Prostate gland (tissue), 2 donors: Measurements from ENCODE around the gene ADAM20. TPM values are rescaled to one million over a fixed set of nuclear protein-coding genes. Genes with fewer than 3 reads are reported as not detected.

Source experiments
- DNase-seq: peaks from one replicate; pipeline ENCODE4 v3.0.0-alpha.2; 2019; ENCODE audit warnings: low spot score
- H3K27ac ChIP-seq, 2 donors: fragments of 200-600 bp; sonication (generic); 2 replicates each; pipeline ENCODE4 v1.5.1; 2017 to 2019
- H3K27me3 ChIP-seq: fragments of 200-600 bp; sonication (generic); replicated peaks from 2 replicates; pipeline ENCODE4 v1.5.1; 2019; ENCODE audit not compliant: insufficient read depth
- H3K36me3 ChIP-seq, 2 donors: fragments of 200-600 bp; sonication (generic); 1 replicate in 1 of 2; 2 replicates in 1 of 2; pipeline versions ENCODE4 v1.5.1 to v1.8.1; 2017 to 2019
- H3K4me1 ChIP-seq: fragments of 200-600 bp; sonication (generic); replicated peaks from 2 replicates; pipeline ENCODE4 v1.5.1; 2019
- H3K4me3 ChIP-seq, 2 donors: fragments of 200-600 bp; sonication (generic); 2 replicates each; pipeline ENCODE4 v1.5.1; 2017 to 2019
- H3K9me3 ChIP-seq: fragments of 200-600 bp; sonication (generic); 2 replicates; pipeline ENCODE4 v1.5.1; 2017
- CTCF ChIP-seq, 4 experiments: fragments of 200-600 bp in 2 of 4; fragments of 450-650 bp in 2 of 4; sonication (generic) in 2 of 4; IDR thresholded peaks; 1 replicate in 3 of 4; 2 replicates in 1 of 4; pipeline ENCODE4 v1.5.1; 2016 to 2019; ENCODE audit warnings: antibody characterized with exemption in 4 of 4, mild to moderate bottlenecking in 2 of 4, moderate library complexity in 2 of 4
- POLR2A ChIP-seq: fragments of 450-650 bp; IDR thresholded peaks from one replicate; pipeline ENCODE4 v1.6.1; 2016; ENCODE audit warnings: antibody characterized with exemption, mild to moderate bottlenecking
- POLR2AphosphoS5 ChIP-seq: sonication (generic); formaldehyde crosslinking; IDR thresholded peaks from one replicate; pipeline ENCODE4 v1.6.1; 2017; ENCODE audit warnings: antibody characterized with exemption
- WGBS: methylation state at CpG from one replicate; pipeline ENCODE4 v1.1.5; 2018; 5-methylcytosine and 5-hydroxymethylcytosine counted together
- intact Hi-C: fragments of 100-400 bp; cut with DNase I; formaldehyde crosslinking; loops from one replicate; pipeline ENCODE4 v1.14.2; 2022
- small RNA-seq, 2 donors: library from RNA; depleted of rRNA; stranded (forward); fragments of <200 nt; gene quantifications; one replicate each; pipeline ENCODE3, GENCODE V24; 2016
- total RNA-seq, 2 donors: library from RNA; depleted of rRNA; stranded (reverse); fragments of >200 nt; gene quantifications; one replicate each; pipeline ENCODE4 v1.1.0, GENCODE V29; 2016

Gene ADAM20
- total RNA-seq, 2 donors from 2014 or later, result 0.96 to 1.6 TPM

GRCh38 chr14:70473825-70474224 is 61.0 kb downstream of the ADAM20 start:
- H3K27ac ChIP-seq, result no peak overlapping the region
- no peaks in the 10 kb centered on the region for H3K27me3 ChIP-seq
- no peaks in the 10 kb centered on the region for H3K36me3 ChIP-seq
- H3K9me3 ChIP-seq, result no peaks in the 10 kb centered on the region
- no peaks in the 10 kb centered on the region for H3K4me1 ChIP-seq
- DNase-seq, result no peak
- TF ChIP-seq POLR2A (no peak), CTCF (IDR thresholded peaks at IDR 0.05) (no peak), POLR2AphosphoS5 (no peak)
- intact Hi-C loops, result no loop called here
- WGBS, result 82% methylated on average over 2 of the region's 2 CpGs
- no peak overlapping the region for H3K4me3 ChIP-seq

Small RNAs within 50 kb of the gene (small RNA-seq; reads per million reads assigned to genes)
- gene RNU6-659P, result 0 reads per million in 2 donors

Other genes starting within 250 kb of the ADAM20 start
- gene COX16, start 175.3 kb downstream of the ADAM20 start, total RNA-seq, result 10 to 100 TPM; 19.3 to 43.8 TPM
- gene SYNJ2BP, start 117.9 kb downstream of the ADAM20 start, total RNA-seq, result 10 to 100 TPM; 18.3 to 33.1 TPM
- under 1 TPM in 1 of 2 donors, not detected in 1; 0.91 TPM for gene ADAM21, start 82.8 kb downstream of the ADAM20 start, total RNA-seq
- 10 to 100 TPM; 27.4 to 41.4 TPM for gene MED6, start 65.7 kb upstream of the ADAM20 start, total RNA-seq
- gene TTC9, start 106.9 kb upstream of the ADAM20 start, total RNA-seq, result 1 to 10 TPM; 3.2 to 6.7 TPM